Measurements from ENCODE around the gene INPP5A.

INPP5A gene

DNA sequence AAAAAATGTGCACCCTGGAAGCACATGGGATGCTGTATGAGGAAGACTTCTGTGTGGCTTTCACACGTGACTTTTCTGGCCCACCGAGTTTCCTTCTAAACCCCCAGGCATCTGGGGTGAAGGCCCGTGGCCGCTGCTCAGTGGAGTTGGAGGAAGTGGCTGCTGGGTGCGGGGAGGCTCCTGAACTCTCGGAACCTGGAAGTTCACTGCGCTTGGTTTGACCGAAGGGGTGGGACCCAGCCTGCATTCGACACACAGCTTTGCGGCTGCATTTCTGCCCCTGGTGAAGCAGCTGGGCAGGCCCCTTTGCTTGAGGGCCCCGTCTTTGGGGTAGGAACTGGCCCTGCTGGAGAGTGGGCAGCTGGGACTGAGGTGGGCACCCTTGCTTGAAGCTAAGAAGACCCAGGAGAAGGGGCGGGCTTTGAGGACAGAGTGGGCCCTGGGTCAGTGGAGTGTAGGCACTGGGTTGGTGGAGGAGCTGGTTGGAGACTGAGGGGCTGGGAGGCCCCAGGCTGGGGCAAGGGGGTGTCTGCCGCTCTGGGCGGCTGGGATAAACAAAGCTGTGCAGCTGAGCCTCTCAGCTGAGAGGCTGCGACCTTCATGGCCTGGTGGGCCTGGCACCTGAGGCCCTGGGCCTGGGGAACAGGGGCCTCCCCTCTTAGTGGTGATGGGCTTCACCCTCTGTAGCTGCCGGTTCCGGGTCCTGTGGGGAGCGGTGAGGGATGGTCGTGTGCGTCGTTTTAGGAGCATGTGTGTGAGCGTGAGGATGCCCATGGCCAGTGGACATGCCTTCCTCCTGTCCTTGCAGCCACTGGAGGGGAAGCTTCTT, 78.0 kb downstream of the INPP5A start:
- FAIRE-seq, result no peak

DNA sequence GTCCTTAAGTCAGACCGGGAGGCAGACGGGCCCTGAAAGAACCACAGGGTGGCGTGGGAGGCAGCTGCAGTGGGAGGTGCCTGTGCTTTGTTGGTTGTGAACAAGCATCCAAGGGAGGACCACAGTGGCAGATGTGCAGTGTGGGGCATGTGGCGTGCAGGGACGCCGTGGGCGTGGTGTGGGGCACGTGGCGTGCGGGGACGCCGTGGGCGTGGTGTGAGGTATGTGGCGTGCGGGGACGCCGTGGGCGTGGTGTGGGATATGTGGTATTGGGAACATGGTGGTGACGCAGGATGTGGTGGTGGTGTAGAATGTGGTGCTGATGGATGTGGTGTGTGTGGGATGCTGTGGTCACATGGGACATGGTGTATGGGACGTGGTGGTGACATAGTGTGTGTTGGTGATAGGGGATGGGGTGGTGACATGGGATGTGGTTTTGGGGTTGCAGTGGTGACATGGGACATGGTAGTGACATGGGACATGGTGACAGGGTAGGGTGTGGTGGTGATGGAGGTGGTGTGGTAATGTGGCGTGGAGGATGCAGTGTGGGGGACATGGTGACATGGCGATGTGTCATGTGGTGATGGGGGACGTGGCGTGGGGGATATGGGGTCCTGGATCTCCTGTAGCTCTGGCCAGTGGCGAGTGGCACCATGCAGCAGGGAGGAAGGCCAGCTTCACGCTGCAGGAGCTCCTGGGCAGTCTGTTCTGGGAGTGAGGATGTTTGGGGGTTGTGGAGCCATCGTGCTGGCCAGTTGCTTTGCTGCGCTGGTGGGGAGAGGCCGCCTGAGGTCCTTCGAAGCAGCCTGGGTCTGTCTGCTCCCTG, 78.8 kb downstream of the INPP5A start:
- FAIRE-seq, result no peak

DNA sequence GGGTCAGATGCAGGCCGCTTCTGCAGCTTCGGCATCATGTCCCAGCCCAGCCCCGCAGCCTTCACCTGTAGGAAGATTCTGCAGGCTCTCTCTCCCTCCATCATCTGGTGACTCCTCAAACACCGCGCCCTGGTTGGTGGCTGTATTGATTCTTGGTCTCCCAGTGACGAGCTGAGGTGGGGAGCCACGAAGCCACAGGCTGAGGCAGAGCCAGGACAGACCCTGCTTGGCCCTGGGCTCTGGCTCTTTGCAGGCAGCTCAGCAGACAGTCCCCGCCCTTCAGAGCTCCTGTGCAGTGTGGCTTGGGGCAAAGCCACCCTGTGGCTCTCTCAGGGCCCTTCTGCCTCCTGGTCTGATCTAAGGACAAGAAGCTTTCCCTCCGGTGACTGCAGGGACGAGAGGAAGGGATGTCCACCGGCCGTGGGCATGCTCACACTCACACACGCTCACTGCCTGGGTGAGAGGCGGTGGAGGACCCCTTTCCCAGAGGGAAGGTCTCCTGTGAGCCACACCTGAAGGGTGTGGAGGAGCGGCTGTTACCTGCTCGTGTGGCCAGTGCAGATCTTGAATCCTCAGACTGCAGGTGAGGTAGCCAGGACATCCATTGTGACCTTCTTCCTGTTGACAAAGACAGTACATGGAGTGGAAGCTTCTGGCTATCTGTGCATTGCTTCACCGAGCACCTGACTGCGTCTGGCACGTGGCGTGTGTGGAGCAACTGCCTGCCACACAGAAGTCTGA, 79.6 kb downstream of the INPP5A start:
- no peak for FAIRE-seq

DNA sequence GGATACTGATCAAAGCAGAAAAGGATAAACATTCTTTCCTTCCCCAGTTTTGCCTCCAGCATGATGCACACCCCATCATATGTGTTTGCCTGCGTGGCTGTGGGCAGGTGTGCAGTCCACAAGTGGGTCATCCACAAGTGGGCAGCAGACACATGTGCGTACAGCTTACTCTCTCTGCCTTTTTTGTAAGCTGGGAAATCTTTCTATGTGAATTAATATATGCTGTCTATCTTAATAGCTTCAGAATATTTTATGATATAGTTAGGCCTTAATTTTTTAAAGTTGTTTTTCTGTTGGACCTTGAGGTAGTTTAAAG, 80.1 kb downstream of the INPP5A start:
- no peak for FAIRE-seq

DNA sequence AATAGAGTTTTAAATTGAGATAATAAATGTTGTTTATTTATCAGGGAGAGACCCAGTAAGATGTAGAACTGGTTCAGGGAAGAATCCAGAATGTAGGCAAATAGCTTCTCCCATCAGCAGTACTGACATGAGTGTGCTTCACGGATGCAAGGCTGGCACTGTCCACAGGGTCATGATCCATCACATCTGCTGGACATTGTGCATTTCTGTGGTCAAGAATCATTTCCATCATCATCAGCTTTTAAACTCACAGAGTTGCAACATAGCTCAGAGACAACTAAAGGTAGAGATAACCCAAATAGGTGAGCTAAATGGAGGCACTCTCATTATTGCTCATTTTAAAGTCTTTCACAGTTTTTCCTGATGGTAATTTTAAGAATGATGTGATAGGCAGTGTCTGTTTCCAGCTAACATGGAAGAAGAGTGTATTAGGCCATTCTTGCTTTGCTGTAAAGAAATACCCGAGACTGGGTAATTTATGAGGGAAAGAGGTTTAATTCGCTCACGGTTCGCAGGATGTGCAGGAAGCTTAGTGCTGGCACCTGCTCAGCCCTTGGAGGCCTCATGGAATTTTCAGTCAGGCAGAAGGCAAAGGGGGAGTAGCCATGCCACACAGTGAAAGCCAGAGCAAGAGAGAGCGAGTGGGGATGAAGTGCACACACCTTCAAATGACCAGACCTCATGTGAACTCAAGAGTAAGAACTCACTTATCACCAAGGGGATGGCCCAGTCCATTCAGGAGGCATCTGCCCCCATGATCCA, 80.8 kb downstream of the INPP5A start:
- FAIRE-seq, result no peak

DNA sequence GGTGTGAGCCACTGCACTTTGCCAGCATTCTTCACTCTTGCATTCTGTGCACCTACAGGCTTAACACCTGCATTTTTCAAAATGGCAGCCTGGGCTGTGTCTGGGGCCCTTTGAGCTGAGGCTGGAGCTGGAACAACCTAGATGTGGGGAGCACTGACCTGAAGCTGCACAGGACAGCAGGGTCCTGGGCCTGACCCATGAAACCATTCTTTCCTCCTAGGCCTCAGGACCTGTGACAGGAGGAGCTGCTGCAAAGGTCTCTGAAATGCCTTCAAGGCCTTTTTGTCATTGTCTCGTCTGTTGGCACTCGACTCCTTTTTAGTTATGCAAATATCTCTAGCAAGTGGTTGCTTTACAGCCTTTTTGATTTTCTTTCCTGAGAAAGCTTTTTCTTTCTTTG, 82.3 kb downstream of the INPP5A start:
- no peak for FAIRE-seq

DNA sequence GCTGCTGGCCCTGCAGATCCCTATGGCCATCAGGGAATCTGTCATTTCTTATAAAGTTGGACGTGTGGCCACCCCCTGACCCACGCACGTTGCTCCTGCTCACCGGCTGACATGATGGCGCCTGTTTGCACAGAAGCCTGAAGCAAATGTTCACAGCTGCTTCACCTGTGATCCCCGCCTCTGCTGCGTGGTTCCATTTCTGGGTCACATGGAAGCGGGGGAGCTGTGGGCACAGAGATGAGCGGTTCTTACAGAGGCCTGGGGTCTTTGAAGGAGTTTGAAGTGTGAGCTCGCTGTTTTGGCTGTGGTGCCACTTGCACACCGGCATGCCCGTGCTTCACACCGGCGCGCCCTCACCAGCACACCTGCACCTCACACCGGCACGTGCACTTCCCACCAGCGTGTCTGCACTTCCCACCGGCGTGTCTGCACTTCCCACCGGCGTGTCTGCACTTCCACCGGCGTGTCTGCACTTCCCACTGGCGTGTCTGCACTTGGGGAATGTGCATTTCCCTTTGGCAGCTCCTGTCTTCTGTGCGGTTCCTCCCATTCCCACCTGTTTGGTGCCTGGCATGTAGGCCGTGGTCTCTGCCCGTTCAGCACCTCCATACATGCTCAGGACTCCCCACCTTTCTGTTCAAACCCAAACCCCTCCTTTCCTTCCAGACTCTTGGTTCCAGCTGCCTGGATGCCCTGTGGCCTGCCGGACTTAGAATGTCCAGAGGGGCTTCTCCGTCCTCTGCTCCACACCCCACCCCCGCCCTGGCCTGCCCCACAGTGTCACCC, 86.7 kb downstream of the INPP5A start:
- no peak for FAIRE-seq

DNA sequence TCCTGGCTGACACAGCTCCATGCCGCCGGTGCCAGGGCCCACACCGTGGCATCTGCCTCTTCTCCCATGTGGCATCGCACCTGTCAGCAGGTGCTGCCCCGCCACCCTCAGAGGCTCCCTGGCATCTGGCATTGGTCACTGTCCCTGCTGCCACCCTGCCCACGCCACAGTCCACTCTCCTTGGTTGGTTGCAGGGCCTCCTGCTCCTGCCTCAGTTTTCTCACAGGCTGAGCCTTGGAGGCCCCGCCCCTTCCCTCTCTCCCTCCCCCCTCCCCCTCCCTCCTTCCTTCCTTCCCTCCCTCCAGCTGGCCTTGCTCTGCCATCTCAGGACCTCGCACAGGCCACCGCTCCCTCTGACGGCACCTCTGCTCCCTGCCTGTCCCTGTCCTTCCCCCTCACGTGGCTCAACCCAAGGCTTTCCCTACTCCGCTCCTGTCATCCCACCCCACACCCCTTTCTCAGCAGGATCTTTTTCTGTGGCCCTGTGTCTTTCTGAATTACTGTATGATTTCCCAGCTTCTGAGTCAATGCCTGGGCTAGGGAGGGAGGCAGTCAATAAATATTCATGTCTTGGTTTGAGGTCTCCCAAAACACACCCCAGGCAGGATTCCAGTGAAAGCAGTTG, 87.4 kb downstream of the INPP5A start:
- FAIRE-seq, result no peak

DNA sequence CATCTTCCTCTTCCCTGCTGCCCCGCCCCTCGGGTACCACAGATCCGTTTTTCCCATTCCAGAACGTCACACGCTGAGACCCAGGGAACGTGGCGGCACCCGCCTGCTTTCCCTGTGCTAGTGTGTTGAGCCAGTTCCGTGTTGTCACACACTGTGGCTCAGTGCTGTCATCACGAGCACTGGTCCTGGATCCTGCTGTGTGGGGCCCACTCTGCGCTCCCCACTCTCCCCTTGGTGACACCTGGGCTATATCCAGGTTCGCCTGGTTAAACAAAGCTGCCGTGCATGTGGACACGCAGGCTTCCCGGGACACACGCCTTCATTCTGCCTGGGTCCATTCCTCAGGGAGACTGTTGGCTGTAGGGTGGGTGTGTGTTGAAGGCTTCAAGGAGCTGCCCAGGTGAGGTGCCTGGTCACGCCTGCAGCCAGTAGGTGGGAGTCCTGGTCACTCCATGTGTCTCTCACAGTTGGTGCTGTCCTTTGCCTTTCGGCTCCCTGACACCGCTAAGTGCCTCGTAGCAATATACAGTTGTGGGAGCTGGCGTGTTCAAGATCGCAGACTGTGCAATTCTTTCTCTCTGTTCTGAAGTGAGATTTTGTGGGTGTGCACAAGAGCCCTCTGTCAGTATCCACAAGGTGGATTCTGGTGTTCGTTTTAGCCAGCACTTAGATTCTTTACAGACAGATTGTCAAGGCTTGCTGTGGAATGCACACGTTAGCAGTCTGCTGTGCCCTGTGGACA, 88.6 kb downstream of the INPP5A start:
- no peak for FAIRE-seq

DNA sequence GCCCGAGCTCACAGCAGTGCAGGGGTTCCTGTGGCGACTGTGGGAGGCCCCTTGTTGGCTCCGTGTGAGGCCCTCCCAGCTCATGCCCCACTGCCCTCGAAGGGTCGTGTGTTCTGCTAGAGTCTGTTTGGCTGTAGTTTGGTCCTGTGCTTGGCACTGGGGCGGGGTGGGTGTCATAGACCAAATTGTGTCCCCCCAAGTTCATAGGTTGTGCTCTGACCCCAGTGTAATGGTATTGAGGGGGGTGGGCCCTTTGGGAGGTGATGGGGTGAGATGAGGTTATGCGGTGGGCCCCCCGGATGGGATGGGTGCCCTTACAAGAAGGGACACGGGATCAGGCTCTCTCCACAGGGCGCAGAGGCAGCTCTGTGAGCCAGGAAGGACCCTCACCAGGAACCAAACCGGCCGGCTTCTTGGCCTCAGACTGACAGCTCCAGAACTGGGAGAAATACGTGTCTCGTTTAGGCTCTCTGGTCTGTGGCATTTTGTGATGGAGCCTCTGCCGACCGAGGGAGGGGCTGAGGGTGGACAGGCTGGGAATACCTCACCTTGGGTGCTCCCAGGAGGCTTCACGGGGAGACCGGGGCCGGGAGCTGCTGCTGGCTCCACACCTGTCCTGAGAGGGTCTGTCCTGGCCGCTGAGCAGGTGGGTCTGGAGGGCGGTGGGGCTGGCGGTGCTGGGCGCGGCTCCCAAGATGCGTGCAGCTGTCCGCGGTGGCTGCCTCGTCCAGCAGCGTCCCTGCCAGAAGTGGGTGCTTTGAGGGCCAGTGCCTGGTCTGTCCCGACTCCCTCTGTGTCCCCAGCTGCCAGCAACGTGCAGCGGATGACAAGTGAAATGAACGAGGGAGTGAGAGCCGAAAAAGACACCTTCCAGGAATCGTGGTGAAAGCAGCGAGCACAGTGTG, 89.4 kb downstream of the INPP5A start:
- no peak for FAIRE-seq

DNA sequence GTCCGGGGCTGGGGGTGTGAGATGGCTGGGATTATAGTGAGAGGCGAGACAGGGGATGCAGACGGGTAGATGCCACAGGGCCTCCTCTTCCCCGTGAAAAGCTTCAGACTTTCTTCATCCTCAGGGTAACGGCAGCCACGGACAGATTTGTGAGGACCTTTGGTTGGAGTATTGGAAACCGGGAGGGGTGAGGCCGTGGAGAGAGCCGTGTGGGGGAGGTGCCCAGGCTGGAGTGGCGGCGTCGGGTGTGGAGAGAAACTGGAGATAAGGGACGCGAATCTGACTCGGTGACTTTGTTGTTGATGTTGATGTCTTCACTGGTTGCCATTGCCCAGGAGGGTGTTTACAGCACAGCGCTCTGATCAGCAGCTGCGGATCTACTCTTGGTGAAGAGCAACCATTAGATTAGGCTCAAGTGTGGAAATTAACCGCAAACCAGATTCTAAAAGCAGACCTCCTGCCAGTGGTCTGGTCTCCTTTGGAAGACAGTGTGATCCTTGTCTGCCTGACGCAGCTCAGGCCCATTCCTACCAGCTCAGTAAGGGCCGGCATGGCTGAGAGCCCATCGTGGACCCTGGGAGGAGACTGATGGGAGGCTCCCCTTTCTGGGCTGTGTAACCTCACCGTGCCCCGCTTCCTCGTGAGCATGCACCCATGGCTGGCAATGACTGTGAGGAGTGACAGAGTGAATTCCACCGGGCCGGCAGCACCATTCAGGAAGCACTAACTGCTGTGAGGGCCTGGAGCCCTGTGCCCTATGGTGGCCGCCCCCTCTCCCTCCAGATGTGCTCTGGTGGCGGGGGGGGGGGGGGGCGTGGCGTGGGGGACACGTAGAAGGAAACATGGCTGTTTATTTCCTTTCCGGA, 90.3 kb downstream of the INPP5A start:
- FAIRE-seq, result no peak

DNA sequence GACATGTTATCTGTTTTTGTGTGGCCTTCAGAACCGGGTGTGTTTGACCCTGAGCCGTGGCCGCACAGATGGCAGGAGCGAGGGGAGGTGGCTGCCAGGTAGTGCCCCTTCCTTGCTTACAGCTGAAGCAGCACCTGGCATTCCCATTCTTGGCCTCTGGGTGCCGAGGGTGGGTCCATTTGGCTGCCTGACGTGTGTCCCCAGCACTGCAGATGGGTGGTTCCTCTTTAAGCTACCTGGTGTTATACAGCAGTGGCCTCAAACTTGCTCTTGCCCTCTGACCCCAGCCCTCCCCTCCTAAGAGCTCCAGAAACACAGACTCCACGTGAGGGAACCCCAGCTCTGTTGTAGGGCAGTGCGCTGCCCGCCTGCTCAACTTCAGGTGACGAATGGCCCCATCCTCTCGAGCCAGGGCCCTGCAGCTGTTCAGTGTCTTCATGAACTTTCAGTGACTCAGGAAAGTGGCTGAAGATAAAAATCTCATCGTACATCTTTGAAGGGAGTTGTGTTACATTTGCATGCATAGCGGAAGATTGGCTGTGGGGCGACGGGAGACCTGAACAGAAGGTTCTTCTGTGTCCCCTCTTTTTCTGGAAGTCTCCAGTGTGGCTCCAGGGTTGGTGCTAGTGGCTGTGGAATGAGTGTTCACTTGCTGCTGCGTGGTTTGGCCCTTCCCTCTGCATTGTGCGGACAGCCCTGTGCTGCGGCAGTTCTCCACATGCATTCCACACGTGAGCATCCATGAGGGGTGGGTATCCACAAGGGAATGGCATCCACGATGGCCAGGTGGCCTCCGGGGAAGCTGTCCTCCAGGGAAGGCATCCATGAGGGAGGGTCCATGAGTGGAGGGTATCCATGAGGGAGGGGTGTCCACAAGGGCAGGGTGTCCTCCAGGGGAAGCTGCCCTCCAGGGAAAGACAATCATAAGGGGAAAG, 91.6 kb downstream of the INPP5A start:
- no peak for FAIRE-seq

DNA sequence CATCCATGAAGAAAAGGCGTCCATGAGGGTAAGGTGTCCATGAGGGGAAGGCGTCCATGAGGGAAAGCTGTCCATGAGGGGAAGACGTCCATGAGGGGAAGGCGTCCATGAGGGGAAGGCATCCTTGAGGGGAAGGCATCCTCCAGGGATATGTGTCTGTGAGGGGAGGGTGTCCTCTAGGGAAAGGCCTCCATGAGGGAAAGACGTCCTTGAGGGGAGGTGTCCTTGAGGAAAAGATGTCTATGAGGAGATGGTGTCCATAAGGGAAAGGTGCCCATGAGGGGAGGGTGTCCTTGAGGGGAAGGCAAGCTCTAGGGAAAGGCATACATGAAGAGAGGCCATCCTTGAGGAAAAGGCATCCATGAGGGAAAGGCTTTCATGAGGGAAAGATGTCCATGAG, 92.6 kb downstream of the INPP5A start:
- no peak for FAIRE-seq

DNA sequence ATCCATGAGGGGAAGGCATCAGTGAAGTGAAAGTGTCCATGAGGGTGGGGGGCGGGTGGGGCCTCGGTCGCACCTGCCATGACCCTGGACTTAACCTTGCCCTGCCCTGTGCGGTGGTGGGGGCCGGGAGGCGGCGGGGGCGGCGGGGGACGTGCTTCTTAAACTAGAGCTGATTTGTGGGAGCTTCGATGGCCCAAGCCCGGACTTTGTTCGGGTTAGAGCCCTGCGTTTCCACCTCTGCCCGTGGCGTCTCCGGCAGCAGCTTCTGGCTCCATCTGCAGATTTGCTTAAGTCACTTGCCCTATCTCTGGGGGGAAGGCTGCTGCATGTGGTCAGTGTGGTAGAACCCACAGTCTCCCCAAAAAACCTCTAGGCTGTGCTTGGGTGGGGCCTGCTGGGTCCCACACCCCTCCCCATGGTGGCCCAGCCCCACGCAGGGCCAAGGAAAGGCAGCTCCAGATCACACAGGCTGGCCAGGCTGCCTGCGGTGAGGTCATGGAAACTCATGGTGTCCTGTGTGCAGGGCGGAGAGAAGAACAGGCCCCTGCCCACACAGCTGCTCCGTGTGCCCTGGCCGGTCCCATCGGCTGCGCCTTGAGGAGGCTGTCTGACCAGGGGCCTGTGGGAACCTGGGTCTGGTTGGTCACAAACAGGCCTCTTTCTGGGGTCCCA, 93.2 kb downstream of the INPP5A start:
- FAIRE-seq, result no peak

DNA sequence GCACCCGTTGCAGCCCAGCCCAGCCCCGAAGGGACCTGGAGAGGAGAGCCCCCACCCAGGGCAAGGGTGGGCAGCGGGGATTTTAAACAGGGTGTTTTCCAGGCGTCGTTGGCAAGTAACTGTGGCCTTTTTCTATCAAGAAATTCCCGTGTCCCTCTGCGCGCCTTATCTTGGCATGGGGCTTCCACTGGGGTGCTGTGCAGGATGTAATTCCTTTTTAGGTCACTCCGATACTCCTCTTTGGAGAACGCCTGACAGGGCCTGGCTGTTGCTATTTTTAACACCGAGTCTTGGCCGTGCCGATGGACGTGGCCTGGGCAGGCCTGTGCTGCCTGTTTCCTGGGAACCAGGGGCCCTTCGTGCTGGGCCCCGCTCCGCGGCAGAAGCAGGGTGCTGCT, 93.8 kb downstream of the INPP5A start:
- FAIRE-seq, result no peak

DNA sequence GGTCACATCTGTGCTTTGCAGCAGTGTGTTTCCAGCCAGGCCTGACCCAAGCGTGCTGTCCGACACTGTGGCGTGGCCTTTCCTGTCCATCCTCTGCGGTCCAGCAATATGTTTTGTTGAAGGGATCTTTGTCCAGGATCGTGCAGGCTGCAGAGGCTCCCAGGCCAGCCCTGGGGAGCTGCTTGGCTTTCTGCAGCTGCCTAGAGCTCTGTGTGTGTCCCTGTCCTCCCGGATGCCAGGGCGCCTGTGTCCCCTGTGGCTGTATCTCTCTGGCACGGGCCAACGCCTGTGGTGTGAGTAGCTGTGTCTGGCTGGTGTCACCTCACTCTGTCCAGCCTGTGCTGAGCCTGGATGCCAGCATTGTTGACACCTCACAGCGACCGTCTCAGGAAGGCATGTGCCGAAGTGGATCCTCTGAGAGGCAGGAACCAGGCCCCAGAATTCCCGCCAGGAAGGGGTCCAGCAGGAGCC, 94.5 kb downstream of the INPP5A start:
- FAIRE-seq, result no peak

Measured in islet of Langerhans (tissue), 1 donor.